HG03064 (cell line): ENCODE measurements around the gene CST9L.
"Not testable (repeated sequence)": the region's sequence is repeated elsewhere in the genome, so short reads cannot be mapped to it uniquely, and the experiment has no call there.

ENCODE experiments used
- ATAC-seq: cut with Tn5 transposase; IDR thresholded peaks from one replicate; pipeline ENCODE4 v1.9.1; 2021; ENCODE audit warnings: low read depth; ENCODE audit not compliant: unreplicated experiment

CST9L gene

DNA sequence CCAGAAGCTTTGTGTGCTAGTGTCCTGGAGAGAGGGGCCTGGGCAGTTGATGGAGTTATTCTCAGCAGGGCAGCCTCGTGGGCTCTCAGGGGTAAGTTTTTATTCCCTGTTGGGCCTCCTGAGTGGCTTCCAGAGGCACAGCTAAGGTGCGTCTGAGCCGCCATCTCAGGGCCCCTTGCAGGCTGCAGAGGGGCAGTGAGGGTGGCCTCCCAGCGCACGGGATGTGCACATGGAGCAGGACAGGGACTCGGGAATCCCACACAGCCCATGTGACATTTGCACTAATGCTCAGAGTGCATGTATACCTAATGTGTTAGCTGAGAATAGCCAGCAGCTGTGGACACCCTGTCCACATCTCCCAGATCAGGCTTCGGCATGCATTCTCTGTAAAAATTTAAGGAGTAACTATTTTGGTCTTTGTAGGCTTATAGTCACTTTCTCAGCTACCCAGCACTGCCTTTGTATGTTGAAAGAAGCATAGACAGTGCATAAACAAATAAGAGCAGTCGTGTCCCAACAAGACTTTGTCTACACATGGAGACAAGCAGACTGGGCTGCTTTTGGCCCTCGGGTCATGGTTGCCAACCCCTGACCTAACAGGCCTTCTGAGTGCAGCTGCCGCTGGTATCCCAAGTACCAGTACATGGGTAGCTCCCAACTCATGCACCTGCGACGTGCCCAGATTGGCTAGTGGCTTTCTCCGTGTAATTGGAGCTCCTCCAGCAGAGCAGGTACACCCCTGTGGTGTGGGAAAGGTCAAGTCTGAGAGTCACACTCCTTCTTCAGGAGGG is 18.6 kb upstream of the CST9L start:
- ATAC-seq, result no peak

DNA sequence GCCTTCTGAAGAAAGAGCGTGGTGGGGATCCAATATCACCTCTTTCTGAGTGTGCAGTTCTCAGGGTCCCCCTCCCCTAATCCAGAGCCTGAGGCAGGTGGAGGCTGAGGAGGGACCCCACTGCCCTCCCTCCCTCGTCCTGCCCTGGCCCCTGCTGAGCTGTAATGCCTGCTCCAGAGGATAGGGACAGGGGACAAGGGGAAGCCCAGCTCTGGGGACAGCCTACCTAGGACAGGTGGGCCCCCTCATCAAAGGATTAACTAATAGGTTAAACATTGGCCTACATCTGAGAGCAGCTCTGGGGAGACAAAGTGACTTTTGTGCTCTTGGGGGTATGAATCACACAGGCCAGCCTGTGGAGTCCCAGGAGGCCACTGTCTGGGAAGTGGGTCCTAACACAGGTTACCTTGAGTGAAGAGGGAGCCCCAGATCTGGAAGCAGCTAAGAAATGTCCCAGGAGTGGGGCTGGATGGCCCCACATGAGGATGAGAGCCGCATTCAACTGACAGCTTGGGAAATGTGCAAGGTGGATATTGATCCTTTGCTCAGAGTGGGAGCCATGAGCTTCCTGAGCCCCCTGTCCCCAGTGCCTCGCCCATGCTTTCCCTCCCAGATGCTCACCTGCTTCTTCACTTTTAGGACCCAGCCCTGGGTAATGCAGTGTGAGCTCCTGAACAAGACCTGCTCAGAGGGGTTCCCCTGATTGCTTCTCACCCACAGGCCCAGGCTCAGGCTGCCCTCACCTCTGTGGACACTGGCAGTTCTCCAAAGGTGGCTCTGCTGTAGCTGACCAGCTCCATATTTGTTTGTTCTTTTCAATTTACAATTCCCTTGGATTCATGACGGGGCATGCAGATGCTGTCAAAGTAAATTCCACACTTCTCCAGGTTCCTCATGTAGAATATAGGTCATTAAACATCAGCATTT is 17.8 kb upstream of the CST9L start:
- no peak for ATAC-seq

DNA sequence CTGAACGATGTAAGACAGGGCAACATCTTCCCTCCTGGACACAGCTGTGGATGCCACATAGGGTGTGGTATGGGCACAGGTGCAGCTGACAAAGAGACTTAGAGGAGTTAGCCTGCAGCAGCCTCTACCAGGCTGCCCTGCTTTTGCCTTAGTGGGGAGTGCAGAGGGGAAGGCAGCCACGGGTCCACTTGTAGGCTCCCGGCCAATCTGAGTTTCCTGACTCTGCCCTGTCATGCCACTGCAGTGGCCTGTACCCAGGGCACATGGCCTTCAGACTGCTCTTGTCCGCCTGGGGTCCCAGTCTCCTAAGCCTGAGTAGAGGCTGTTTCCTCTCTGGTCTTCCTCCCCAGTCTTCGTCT is 17.1 kb upstream of the CST9L start:
- no peak for ATAC-seq

DNA sequence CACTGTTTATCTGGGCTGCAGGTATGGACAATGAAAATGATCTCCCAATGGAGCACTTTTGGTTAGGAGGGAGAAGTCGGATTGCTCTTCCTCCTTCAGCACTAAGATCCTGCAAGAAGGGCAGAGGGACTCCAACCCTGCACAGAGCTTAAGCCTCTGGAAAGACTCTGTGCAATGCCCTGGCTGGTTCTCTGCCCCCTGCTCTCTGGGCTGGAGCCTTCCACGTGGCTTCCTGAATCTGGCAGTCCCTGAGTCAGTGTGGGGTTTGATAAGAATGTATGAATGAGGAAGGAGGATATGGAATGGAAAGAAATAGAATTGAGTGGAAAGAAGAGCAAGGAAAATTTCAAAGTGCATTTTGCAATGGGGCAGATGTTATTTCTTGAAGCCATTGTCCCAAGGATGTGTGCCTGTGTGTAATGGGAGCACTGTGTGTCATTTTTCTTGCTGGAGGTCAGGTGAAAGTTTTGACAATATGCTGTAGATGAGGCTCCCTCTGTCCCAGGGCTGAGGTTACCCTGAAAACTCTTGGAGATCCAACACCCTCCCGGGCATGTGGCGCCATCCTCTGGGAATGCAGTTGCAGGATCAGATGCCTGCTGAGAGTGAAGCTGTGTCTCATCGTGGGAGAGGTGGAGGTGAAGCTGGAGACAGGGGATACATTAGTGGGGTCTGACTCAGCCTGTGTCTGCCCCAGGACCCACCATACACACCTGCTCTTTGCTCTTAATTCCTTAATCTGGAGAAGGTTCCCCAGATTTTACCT is 16.3 kb upstream of the CST9L start:
- ATAC-seq, result no peak

DNA sequence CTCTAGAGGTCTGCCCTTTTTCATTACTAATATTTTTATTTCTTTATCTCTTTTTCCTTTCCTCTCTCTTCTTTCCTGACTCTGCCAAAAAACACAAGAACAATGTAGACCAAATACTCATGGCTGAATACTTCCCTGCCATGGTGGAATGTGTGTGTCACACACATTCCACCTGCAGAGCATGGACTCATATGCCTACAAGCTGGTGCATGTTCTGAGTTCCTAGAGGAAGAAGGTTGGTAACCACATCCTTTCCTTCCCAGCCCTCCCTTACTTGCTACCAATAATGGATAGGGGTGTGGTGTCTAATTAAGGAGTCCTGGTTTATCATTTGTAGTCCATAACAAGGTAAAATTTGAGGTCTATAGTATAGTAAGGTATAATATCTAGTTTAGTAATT is 15.2 kb upstream of the CST9L start:
- no peak for ATAC-seq

DNA sequence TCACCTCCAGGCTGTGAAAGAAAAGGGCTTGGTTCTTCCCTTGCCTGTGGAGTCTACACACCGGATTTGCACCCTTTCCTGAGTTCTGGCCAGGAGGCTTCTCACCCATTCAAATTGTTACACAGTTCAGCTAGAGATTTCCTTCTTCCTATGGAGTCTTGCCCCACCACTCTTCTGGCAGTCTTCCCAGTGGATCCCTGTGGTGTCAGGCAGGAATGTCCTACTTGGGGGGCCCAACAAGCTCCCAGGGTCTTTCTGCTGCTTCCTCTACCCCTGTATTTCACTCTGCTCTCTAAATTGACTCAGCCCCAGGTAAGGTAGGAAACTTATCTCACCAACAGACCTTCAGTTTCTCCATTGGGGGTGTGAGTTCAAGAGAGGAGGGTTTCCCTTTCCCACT is 14.0 kb upstream of the CST9L start:
- ATAC-seq, result no peak

DNA sequence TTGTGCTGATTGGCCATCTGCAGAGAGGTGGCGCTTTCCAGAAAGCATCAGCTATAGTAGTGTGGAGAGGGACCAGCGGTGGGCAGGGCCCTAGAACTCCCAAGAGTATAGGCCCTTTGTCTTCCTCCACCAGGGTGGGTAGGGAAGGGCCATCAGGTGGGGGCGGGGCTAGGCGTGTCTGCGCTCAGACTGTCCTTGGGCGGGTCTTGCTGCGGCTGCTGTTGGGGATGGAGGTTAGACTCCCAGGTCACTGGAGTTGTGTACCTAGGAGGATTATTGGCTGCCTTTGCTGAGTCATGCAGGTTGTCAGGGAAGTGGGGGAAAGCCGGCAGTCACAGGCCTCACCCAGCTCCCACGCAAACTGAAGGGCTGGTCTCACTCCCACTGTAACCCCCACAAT is 13.5 kb upstream of the CST9L start:
- ATAC-seq, result not testable (repeated sequence)

DNA sequence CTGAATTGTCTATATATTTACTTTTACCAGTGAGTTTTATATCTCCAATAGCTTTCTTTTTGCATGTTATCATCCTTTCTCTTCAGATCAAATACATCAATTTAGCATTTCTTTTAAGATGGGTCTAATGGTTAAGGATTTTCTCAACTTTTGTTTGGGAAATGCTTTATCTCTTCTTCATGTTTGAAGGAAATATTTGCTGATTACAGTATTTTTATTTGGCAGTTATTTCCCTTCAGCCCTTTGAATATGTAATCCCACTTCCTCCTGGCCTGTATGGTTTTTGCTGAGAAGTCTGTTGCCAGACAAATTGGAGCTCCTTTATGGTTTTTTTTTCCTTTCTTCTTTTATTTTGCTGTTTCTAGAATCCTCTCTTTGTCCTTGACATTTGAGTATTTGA is 6.7 kb upstream of the CST9L start:
- no peak for ATAC-seq

DNA sequence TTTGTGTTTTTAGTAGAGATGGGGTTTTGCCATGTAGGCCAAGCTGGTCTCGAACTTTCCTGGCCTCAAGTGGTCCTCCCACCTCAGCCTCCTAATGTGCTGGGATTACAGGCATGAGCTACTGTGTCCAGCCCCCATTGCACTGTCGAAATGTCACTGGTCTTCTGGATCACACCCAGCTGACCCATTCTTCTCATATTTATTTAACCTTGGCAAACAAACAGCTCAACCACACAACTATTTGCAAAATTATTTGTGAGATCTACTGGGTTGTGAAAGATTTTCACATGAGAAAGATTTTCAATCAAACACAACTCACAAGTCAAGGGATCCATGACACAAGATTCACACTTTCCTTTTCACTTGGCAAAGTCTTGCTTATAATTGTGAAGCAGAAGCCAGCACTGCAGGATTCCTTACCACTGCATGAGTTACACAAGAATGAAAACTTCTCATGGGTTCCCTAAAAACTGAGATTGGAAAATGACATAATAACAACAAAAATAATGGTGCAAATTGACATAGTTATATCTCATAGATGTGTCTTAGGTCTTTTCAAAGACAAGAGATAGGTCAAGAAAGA is 2.0 kb upstream of the CST9L start:
- ATAC-seq, result no peak

DNA sequence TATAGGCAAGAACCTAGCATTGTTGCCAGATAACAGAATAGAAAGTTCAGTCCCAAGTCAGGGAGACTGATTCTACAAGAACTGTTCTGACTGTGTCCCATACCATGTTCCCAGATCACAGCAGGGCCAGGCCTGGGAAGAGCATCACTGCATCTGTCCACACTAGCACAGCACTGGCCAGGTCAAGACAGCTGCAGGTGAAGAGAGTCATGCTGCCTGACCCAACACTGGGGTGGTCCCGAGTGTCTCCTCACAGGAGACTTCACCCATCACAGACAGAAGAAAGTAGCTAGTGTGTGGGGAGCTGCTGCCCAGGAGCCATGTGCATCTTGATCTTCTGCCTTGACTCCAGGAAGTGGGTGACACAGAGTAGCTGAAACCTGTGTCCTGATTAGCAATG is 1.3 kb upstream of the CST9L start:
- ATAC-seq, result no peak

DNA sequence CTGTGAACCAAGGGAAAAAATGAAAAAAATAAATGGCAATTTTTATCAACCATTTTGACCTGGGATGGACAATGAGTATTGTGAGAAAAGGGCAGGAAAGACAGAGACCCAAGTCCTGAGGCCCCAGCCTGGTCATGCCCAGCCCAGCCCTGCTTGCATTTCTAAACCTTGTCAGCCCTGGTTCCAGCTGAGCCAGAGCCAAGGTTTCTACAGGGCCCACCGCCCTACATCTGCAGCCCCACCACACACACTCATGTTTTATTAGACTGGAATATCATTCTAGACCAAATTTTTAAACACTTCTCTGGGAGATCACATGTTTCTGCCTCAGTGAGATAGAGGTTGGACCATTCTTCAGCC is 667 bp upstream of the CST9L start:
- ATAC-seq, result no peak

DNA sequence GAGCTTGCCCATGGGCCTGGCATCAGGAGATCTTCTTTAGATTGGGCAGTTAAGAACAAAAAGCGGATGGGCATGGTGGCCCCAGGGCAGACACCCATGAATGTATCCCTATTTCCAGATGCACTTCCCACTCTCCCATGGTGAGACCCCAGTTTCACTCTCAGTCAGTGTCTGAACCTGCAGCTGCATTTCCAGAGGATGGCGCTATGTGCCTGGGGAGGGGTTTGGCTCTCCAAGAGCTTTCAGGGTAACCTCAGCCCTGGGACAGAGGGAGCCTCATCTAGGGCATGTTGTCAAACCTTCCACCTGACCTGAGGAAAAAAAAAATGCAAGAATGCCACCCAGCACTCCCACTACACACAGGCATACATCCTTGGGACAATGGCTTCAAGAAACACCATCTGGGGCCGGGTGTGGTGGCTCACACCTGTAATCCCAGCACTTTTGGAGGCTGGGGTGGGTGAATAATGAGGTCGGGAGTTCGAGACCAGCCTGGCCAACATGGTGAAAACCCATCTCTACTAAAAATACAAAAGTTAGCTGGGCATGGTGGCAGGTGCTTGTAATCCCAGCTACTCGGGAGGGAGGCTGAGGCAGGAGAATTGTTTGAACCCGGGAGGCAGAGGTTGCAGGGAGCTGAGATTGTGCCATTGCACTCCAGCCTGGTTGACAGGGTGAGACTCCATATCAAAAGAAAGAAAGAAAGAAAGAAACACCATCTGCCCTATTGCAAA is 1.9 kb downstream of the CST9L start:
- ATAC-seq, result no peak

DNA sequence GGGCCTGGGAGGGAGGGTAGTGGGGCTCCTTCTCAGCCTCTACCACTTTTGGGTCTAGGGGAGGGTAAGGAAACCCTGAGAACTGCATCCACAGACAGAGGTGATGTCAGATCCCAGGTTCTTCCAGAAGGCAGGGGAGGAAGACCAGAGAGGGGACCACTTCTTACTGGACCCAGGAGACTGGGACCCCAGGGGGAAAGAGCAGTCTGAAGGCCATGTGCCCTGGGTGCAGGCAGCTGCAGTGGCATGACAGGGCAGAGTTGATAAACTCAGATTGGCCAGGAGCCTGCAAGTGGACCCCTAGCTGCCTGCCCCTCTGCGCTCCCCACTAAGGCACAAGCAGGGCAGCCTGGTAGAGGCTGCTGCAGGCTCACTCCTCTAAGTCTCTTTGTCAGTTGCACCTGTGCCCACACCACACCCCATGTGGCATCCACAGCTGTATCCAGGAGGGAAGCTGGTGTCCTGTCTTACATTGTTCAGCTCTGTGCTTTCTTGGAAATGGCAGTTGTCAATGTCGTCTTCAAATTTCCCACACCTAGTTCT is 2.7 kb downstream of the CST9L start:
- ATAC-seq, result no peak

DNA sequence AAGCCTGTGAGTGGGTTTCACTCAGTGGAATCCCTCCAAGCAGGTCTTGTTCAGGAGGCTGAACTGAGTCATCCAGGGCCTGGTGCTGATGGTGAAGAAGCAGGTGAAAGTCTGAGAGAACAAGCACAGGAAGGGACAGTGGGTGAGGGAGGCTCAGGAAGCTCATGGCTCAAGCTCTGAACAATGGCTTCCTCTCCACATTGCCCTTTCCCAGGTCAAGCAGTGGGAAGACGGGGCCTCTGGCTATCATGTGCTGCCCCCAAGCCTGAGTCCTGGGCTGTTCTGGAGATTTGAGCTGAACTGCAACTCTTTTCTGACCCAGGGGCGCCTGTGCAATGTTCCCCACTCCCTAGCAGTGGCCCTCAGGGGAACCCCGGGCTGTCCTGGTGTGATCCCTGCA is 3.4 kb downstream of the CST9L start:
- ATAC-seq, result no peak

DNA sequence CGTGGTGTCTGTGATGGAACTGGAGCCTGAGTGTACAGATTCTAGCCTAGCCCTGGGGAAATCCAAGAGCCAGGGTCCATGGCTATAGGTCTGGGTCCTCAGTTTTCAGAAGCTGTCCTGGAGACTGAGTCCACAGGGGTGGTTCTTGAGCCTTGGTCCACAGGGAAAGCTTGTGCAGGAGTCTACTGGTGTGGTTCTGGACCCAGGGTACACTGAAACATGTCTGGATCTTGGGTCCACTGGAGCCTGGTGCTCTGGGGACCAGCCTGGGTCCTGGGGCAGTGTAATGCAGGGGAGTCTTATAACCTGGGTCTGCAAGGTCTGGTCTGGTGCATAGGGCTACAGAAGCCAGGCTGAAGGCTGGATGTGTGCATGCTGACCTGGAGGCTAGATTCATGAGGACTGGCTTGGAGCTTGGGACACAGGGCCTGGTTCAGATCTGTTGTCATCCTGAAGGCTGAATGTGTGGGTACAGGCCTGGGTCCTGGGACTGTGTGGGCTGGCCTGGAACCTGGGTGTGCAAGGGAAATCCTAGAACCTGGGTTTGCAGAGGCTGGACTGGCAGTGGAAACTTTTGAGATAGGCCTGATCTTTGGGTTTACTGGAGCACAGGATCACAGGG is 5.5 kb downstream of the CST9L start:
- no peak for ATAC-seq

DNA sequence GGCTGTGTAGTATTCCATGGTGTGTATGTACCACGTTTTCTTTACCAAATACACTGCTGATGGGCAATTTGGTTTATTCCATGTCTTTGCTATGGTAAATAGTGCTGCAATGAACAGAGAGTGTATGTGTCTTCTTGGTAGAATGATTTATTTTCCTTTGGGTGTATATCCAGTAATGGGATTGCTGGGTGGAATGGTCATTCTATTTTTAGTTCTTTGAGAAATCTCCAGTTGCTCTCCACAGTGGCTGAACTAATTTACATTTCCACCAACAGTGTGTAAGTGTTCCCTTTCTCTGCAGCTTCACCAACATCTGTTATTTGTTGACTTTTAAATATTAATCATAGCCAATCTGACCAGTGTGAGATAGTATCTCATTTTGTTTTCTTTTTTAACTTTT is 13.9 kb downstream of the CST9L start:
- ATAC-seq, result no peak

DNA sequence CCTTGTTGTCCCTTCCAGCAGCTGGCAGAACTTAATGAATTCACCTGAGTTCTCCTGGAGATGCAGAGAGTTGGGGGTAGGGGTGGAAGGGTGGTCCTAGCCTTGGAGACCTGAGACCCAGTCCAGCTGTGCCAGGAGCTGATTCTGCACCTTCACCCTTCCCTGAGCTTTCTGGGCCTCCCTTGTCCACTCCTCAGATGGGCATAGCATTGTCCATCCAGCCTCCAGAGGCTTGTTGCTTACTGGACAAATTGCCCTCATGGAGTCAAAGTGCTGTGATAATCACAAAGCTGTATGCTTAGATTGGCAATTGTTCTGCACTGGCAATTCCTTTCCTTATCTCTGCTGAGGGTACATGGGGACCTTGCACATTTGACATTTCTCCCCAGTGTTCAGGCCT is 16.5 kb downstream of the CST9L start:
- ATAC-seq, result no peak

DNA sequence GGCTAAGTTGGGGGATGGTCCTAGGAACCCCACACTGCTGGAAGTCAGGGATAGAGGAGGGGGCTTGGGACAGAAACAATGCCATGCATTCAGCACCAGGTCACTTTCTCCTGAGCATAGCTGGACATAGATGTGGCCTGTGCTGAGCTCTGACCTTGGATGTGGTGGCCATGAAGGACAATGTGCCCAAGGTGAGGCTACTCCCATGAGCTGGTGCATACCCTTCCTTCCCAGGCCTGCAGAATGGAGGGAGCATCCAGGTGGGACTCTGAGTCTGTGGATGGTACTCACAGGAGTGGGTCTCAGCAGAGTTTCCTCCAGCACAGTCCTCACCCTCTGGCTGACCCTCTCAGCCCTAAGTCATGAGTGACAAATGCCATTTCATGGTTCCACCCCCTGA is 16.9 kb downstream of the CST9L start:
- ATAC-seq, result no peak

DNA sequence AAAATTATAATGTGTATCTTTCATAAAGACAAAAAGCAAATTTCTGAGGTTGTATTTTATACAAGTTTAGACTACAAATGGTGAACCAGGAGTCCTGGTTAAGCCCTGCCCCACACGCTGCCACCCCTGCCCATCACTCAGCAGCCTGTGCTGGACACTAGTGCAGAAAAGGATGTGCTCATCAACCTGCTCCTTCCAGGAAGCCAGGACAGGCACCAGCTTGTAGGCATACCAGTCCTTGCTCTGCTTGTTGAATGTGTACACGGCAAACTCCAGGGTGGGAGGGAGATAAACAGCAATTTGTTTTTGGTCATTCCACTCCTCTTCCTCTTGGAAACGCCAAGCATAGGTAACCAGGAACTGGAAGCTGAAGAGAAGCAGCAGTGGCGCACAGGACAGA is 18.1 kb downstream of the CST9L start:
- ATAC-seq, result no peak

DNA sequence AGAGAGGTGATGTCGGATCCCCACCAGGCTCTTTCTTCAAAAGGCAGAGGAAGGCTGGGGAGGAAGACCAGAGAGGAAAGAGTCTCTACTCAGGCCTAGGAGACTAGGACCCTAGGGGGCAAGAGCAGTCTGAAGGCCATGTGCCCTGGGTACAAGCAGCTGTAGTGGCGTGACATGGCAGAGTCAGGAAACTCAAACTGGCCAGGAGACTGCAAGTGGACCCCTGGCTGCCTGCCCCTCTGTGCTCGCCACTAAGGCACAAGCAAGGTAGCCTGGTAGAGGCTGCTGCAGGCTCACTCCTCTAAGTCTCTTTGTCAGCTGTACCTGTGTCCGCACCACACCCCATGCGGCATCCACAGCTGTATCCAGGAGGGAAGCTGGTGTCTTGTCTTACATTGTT is 19.9 kb downstream of the CST9L start:
- ATAC-seq, result no peak
